Measurements from ENCODE around the gene EVC.

GRCh38 chr4:5839751-5840674, 129.0 kb downstream of the EVC start:
- TF ChIP-seq CTCF (IDR thresholded peaks at IDR 0.05; ENCODE audit: poor library complexity): no peak
- TF ChIP-seq EZH2phosphoT487 (IDR thresholded peaks at IDR 0.05; ENCODE audit: low read depth, severe bottlenecking, unreplicated experiment): no peak
